Measurements from ENCODE around the gene HOXD4. TPM values are rescaled to one million over a fixed set of nuclear protein-coding genes. Genes with fewer than 3 reads are reported as not detected.

HOXD4 gene
- total and polyA plus RNA-seq, 12 donors: 0.13 to 1.6 (median 0.40) TPM; not detected in 2

DNA sequence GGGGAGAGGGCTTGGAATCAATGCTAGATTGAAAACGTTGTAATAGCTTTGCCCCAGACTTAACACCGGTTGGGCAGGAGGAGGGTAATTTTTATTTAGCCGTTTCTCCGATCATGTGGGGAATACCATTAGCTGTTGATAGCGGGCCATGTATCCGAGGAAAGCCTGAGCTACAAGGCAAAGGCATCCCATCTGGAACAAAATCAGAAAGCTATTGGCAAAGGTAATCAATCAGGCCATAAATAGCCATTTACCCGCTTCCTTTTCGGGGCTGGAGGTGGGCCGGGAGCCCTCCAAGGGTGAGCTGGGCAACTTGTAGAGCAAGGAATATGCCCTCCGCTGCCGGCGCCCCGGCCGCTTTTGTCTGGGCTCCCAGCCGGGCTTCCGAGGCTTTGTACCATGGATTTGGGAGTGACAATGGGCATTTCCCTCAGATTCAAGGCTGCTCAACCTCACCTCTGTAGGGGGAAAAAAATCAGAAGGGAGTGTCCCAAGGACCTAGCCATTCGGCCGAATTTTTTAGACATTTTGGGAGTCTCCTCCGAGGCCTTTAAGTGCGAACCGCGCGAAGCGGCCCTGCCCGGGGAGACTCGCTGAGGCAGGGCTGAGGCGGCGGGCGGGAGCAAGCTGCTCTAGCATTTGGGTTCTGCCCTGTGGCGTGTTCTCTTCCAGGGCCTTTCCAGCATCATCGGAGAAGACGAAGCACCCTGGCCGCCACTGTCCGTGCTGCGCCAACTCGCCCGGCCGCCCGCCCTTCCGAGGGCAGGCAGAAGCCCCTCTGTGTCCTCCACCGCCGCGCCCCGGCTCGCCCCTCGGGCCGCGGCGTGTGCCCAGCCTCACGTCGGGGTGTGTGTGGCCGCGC is 29.9 kb upstream of the HOXD4 start:
- intact Hi-C loops (cut with DNase I): loop anchor here in 7 of 10 donors (2.0 to 10.0 kb wide), 4 partner anchors 53 to 1026 kb away; no protein-coding TSS in a partner anchor
- Histone ChIP-seq H3K27me3 (peaks cover 78 to 100% (median 100%) of the 10 kb centered on the region in 7 donors), H3K9me3 (no peaks in the 10 kb centered on the region), H3K4me3 (peak overlapping the region in 1 of 10 donors; percentile 41), H3K4me1 (peaks cover 0 to 23% (median 17%) of the 10 kb centered on the region in 9 donors), H3K27ac (no peak overlapping the region), H3K36me3 (no peaks in the 10 kb centered on the region)
- no peak for ATAC-seq
- TF ChIP-seq, protein P1, sequence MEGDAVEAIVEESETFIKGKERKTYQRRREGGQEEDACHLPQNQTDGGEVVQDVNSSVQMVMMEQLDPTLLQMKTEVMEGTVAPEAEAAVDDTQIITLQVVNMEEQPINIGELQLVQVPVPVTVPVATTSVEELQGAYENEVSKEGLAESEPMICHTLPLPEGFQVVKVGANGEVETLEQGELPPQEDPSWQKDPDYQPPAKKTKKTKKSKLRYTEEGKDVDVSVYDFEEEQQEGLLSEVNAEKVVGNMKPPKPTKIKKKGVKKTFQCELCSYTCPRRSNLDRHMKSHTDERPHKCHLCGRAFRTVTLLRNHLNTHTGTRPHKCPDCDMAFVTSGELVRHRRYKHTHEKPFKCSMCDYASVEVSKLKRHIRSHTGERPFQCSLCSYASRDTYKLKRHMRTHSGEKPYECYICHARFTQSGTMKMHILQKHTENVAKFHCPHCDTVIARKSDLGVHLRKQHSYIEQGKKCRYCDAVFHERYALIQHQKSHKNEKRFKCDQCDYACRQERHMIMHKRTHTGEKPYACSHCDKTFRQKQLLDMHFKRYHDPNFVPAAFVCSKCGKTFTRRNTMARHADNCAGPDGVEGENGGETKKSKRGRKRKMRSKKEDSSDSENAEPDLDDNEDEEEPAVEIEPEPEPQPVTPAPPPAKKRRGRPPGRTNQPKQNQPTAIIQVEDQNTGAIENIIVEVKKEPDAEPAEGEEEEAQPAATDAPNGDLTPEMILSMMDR (IDR thresholded peaks at IDR 0.05): no peak
- DNase-seq: no peak
- WGBS, 2 donors: 6 to 11% methylated on average over 53 of the region's 53 CpGs

DNA sequence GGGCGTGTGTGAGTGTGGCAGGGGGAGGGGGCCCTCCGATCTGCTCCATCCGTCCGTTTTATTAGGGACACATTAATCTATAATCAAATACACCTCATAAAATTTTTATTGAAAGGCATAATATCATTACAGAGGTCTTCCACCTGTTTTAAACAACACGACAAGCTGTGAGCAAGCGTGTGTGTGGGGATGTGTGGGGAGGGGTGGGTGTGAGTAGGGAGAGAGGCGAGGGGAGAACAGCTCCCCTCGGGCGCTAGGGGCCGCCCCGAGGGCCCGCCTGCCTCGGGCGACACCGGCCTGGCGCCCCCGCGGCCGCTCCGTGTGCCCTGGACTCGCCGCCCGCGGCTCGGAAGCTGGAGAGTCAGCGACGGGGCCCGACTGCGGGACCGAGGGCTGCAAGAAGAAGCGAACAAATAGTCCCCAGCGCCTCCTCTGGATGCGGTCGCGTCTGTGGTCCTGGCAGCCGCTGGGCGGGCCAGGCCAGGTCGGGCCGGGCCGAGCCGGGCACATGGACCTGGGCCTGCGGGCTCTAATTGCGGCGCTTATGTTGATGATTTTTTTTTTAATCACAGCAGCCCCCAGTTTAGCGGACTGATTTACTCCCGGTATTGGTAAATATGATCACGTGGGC is 29.2 kb upstream of the HOXD4 start:
- ATAC-seq: peak in 2 of 8 donors; percentile 20 to 27

DNA sequence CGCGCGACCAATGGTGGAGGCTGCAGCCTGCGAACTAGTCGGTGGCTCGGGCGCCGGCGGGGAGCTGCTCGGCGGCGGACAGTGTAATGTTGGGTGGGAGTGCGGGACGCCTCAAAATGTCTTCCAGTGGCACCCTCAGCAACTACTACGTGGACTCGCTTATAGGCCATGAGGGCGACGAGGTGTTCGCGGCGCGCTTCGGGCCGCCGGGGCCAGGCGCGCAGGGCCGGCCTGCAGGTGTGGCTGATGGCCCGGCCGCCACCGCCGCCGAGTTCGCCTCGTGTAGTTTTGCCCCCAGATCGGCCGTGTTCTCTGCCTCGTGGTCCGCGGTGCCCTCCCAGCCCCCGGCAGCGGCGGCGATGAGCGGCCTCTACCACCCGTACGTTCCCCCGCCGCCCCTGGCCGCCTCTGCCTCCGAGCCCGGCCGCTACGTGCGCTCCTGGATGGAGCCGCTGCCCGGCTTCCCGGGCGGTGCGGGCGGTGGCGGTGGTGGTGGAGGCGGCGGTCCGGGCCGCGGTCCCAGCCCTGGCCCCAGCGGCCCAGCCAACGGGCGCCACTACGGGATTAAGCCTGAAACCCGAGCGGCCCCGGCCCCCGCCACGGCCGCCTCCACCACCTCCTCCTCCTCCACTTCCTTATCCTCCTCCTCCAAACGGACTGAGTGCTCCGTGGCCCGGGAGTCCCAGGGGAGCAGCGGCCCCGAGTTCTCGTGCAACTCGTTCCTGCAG is 28.5 kb upstream of the HOXD4 start, which contains the start of gene HOXD9:
TSS of gene HOXD9 (plus strand) at position 37 of the 728 bp plus-strand sequence. CDS start at position 87, 50 bp downstream.
- Histone ChIP-seq H3K36me3 (no peaks in the 10 kb centered on the region), H3K27ac (no peak within 1 kb of the TSS), H3K27me3 (peaks cover 64 to 100% (median 99%) of the 10 kb centered on the region in 7 donors), H3K9me3 (no peaks in the 10 kb centered on the region), H3K4me1 (peaks cover 0 to 26% (median 20%) of the 10 kb centered on the region in 9 donors), H3K4me3 (peak within 1 kb of the TSS; percentile 8 to 49 (median 36))
- 1 to 2% methylated on average over 64 to 84 of the region's 84 CpGs for WGBS, 2 donors
- intact Hi-C loops (cut with DNase I): loop anchor here in 7 of 10 donors (2.0 to 10.0 kb wide), 4 partner anchors 54 to 1024 kb away; no protein-coding TSS in a partner anchor
- DNase-seq (no peak), ATAC-seq (peak in 3 of 8 donors; percentile 38 to 61 (median 38))
- TF ChIP-seq, protein P1 (IDR thresholded peaks at IDR 0.05): no peak

More for the DNA sequence above, 29.2 kb upstream of the HOXD4 start:
- Histone ChIP-seq H3K4me1 (peaks cover 0 to 23% (median 19%) of the 10 kb centered on the region in 9 donors), H3K4me3 (peak overlapping the region in 9 of 10 donors; percentile 20 to 49 (median 37)), H3K27me3 (peaks cover 70 to 100% (median 100%) of the 10 kb centered on the region in 7 donors), H3K36me3 (no peaks in the 10 kb centered on the region), H3K27ac (no peak overlapping the region), H3K9me3 (no peaks in the 10 kb centered on the region)
- WGBS, 2 donors: 2 to 4% methylated on average over 43 to 47 of the region's 47 CpGs
- intact Hi-C loops (cut with DNase I): loop anchor here in 7 of 10 donors (2.0 to 10.0 kb wide), 4 partner anchors 53 to 1025 kb away; no protein-coding TSS in a partner anchor
- TF ChIP-seq, protein P1 (IDR thresholded peaks at IDR 0.05): no peak
- no peak for DNase-seq

Data from heart right ventricle (tissue), 16 donors.